ENCODE data around the gene JAKMIP1.
A peak's percentile ranks its signal among the peaks of the same experiment; 100 is the strongest.
"Not testable (repeated sequence)": the region's sequence is repeated elsewhere in the genome, so short reads cannot be mapped to it uniquely, and the experiment has no call there.

JAKMIP1 gene

GRCh38 chr4:6141021-6141420 lies 59.3 kb downstream of the JAKMIP1 start:
- DNase-seq, result not testable (repeated sequence)

GRCh38 chr4:6137747-6138135 lies 62.6 kb downstream of the JAKMIP1 start:
- no peak for DNase-seq

- no peak for DNase-seq
Measured at GRCh38 chr4:6137027-6137746, 63.2 kb downstream of the JAKMIP1 start.

- DNase-seq, result no peak
Measured at GRCh38 chr4:6134612-6135220, 65.6 kb downstream of the JAKMIP1 start.

DNA sequence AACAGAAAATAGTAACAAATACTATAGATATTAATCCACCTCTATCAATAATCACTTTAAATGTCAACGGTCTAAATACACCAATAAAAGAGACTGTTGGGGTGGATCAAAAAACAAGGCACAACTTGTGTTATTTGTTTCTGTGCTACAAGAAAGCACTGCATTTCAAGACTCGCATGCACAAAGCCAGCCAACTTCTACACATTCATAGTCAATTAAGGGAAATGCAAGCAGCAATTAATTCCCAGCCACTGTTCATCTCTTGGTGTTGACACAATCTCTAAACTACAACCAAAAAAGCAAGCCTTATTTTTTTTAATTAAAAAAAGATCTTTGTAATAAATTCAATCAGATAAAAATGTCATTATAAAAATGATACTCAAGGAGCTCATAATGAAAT lies 67.6 kb downstream of the JAKMIP1 start:
- DNase-seq, result no peak

DNA sequence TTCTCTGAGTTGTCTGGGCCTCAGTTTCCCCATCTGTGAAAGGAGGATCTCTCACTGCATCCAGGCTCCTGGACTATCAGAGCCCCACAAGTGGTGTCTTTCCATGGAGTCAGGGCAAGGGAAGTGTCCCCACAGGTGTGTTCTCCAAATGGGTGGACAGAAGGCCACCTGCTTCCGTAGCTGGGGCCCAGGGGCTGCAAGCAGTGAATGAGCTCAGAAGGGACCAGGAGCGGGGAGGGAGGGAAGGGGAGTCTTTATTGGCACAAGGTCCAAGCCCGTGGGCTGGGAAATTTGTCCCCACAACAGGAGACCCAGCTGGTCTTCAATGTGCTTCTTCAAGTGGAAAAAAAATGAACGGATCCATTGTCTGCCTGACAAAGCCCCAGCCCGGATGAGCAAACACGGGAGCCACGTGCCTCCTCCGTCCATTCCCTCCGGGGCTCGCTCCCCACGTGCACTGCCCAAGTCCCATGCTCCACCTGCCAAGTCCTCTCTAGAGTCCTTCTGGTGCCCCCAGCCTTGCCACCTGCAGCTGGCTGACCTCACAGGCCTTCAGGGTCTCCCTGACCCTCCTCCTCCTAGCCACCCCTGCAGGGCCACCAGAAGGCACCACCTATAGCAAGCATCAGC lies 72.0 kb downstream of the JAKMIP1 start:
- DNase-seq, result peak; percentile 77

DNA sequence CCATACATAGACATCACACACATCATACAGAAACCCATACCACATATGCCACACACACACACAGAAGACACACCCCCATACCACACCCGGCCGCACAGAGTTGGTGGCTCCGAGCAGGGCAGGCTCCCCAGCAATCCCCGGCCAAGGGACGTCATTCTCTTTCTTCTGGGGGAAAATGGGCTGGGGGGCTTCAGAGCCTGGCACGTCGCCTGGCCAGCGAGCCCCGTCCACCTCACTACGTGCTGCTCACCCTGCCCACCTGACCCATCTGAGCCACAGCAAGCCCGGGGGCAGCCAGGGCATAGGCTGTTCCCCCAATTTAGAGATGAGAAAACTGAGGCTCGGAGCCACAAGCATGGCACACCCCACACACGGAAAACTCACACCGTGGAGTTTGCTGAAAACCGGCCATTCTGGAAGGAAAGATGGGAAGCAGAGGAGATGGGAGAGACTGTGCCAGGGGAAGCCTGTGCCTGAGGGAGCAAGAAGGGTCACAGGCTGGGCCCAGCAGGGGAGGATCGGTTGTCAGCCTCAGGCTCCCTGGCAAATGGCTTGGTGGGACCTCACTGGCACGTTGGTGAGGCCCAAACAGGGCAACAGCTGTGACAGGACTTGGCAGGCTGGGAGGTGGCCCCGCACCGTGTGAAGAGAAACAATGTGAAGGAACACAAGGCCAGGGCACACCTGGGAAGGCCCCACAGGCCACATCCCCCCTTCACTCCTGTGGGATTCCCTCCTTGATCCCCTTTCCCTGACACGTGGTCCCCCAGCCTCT lies 73.2 kb downstream of the JAKMIP1 start:
- DNase-seq, result no peak

- no peak for DNase-seq
Measured at GRCh38 chr4:6125103-6125651, 75.2 kb downstream of the JAKMIP1 start.

DNA sequence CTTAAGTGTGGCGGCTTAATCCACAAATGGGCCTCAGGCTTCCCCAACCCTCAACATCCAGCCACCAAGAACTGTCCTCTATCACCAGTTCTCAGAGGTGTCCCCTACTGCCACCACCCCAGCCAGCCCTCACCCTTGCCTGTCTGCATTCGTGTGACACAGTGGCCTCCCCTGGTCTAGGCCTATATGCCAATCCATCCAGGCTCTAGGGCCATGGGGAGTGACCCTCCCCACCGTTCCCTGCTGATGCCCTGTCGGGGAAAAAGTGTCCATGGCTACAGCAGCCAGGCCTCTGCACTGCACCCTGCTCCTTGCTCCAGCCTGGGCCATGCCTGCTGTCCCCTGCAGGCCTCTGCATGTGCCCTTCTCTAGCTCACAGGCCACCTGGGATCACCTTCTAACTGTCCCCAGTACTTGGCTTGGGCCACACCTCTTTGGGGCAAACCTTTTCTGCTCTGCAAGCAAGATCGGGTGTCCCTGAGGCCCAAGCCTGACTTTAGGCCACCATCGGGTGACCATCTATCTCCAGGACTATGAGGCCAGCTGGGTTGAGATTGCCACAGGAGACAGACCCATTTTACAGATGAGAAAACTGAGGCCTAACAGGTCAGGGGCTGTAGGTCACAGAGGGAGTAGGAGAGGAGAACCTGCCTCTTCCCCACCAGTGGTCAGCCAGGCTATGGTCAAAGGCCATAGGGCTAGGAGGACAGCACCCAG lies 75.8 kb downstream of the JAKMIP1 start:
- no peak for DNase-seq

DNA sequence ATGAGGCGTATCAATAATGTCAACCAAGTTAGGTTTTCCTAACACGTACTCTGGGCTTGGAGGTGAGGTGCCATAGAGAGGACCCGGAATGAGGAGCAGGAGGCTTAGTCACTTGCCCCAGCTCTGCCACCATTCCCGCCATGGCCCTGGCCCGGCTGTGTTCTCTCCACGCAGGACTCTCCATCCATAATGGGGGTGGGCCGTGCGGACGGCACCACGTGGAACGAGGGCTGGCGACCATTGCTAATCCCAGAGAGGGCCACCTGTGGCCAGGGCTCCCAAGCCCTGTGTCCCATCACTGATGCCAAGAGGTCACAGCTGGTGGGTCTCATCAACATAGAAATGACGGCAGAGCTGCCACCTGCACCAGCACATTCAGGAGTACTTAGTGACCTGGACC lies 76.4 kb downstream of the JAKMIP1 start:
- no peak for DNase-seq

- DNase-seq, result no peak
Measured at GRCh38 chr4:6123541-6123940, 76.8 kb downstream of the JAKMIP1 start.

GRCh38 chr4:6123116-6123515 lies 77.2 kb downstream of the JAKMIP1 start:
- DNase-seq, result no peak

DNA sequence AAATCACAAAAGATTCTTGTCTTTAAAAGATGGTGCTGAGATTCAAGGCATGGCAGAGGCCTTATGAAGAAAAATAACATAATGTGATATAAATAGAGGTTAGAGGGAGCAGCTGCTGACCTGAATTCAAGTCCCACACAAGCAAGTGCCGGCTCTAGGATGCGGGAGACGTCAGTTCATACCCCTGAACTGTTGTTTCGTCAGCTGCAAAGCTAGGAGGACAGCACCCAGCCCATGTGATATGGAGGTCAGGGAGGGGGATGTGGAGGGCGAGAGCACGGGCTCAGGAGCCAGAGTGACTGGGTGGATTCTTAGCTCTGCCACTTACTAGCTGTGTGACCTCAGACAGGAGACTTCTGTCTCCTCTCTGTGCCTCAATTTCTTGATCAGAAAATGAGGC lies 77.9 kb downstream of the JAKMIP1 start:
- no peak for DNase-seq

DNA sequence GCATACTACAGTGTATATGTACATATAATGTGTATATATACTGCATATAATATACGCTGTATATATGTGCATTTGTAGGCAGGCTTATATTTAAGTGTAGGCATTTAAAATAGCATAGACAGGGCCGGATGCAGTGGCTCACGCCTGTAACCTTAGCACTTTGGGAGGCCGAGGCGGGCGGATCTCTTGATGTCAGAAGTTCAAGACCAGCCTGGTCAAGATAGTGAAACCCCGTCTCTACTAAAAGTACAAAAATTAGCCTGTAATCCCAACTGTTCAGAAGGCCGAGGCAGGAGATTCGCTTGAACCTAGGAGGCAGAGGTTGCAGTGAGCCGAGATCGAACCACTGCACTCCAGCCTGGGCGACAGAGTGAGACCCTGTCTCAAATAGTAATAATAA lies 78.4 kb downstream of the JAKMIP1 start:
- no peak for DNase-seq

GRCh38 chr4:6121276-6121850 lies 79.0 kb downstream of the JAKMIP1 start:
- no peak for DNase-seq

DNA sequence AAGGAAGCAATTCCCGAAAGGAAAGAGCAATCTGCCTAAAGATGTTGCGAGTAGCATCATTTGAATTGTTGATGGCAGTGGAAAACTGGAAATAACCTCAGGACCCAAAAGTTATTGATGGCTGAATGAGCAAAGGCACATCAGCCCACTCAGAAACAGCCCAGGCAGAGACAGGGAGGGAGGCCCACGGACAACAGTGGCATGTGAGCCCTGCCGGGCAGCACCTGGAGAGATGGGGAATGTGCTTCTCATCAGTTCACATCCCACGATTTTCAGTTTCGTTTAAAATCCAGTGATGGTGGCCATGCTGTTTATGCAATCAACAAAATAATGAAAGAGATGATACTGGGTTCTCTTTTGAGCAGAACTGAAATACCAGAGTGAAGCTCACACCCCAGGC lies 80.0 kb downstream of the JAKMIP1 start:
- no peak for DNase-seq

DNA sequence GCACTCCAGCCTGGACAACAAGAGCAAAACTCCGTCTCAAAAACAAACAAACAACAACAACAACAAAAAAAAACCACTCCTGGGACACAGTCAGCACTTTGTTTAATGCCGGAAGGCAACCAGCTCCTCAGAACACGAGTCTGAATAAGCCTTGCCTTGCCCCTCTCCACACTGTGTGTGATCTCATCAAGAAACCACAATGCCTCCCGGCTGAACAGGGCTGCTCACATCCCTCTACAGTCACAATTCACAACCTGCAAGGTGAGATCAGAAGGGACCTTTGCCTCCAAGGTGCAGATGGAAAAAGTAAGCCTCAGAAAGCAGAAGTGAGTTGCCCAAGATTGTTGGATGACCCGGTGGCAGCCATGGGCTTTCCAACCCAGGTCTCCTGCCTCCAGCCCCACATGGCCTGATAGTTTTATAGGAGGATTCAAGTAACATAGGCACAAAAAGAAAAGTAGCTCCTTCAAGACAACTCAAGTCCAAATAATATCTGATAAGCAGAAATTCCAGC lies 80.8 kb downstream of the JAKMIP1 start:
- DNase-seq, result no peak

- DNase-seq, result no peak
Measured at GRCh38 chr4:6118201-6118600, 82.1 kb downstream of the JAKMIP1 start.

GRCh38 chr4:6116696-6117285 lies 83.6 kb downstream of the JAKMIP1 start:
- peak; percentile 59 for DNase-seq

DNA sequence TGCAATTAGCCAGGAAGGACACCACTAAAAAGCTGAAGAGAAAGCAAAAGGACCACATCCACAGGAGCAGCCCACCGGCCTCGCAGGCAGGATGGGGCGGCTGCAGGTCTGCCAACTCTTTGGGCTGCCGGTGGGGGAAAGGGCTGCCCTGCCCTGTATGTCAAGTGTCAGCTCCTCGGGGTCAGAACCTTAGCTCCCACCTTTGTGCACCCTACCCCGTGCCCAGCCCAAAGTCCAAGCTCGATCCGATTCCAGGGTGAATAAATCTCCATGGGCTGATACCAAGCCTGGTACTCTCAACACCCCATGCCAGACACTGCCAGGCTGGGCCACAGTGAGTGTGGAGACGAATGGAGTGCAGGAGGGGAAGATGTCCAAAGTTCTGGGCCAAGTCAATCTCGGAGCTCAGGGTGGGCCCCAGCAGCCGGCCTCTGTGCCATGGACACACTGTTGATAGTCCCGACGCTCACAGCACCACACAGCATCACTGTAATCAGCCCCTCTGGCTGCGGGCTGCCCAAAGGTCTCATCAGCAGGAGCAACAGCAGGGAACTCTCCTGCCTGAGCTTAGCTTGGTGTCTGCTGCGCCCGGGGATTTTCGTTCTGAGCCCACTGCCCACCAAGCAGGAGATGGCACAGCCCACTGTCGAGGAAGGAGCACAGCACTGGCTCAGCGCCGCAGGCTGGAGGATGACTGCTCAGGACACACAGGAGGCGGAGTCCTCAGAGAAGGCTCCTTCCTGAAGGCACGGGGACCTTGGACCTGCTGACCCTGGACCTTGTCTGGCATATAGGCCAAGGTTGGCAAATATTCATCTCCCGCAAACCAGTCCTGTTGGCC lies 84.4 kb downstream of the JAKMIP1 start:
- DNase-seq, result no peak

- DNase-seq, result no peak
Measured at GRCh38 chr4:6115342-6115741, 85.0 kb downstream of the JAKMIP1 start.
